K562 (cell line): ENCODE results near the gene OR7G3. TPM values are rescaled to one million over a fixed set of nuclear protein-coding genes. Genes with fewer than 3 reads are reported as not detected.
A peak's percentile ranks its signal among the peaks of the same experiment; 100 is the strongest.

ENCODE experiments used
- ATAC-seq: fragments of 200-7000 bp; cut with Tn5 transposase; 3 replicates; pipeline ENCODE4 v1.9.1; 2020; ENCODE audit warnings: moderate library complexity
- BruUV-seq: library from RNA; stranded (reverse); fragments of 400-500 nt; replicated peaks from 2 replicates; lab custom pipeline; 2021; lab: Mats Ljungman, UMichigan
- CTCF ChIA-PET: fragments of 300-600 bp; formaldehyde crosslinking; extraction: SDS; loops from one replicate; lab custom pipeline; 2021; ENCODE audit warnings: low intra/inter-chr PET ratio; lab: Yijun Ruan, JAX
- POLR2A ChIA-PET: fragments of 300-600, 350-650 bp; sonication (Branson Sonifier 250); formaldehyde crosslinking; extraction: SDS; loops from one replicate; lab custom pipeline; 2021; ENCODE audit warnings: antibody characterized with exemption, inconsistent platforms; lab: Yijun Ruan, JAX
- DNase-seq, 4 experiments: peaks; one replicate each; pipeline versions ENCODE4 v3.0.0 to v3.0.0-alpha.2; 2011 to 2018; ENCODE audit warnings: low spot score in 3 of 4, mixed read lengths in 3 of 4; ENCODE audit errors: extremely low read depth in 1 of 4
- FAIRE-seq: peaks from 2 replicates; lab custom pipeline; 2011; peaks lifted over from hg19 to GRCh38; lab: Jason Lieb, UNC
- H2AFZ ChIP-seq: 2 replicates; pipeline ENCODE4 v1.6.0; 2011; ENCODE audit warnings: low read depth, low read length, control low read depth, inconsistent platforms
- H3K27ac ChIP-seq: fragments of 200-600 bp; 3 replicates; pipeline ENCODE4 v1.8.0; 2011; ENCODE audit warnings: low read depth, mild to moderate bottlenecking, control low read depth, inconsistent platforms, low read length, moderate library complexity, mixed read lengths; ENCODE audit errors: extremely low read depth
- H3K27me3 ChIP-seq, 2 experiments: fragments of 300-600 bp in 1 of 2; 2 replicates in 1 of 2; 3 replicates in 1 of 2; pipeline versions ENCODE4 v1.6.0 to v1.8.0; 2011; ENCODE audit warnings: inconsistent platforms in 2 of 2, low read length in 2 of 2, mild to moderate bottlenecking in 1 of 2, mixed read lengths in 1 of 2, moderate library complexity in 1 of 2; ENCODE audit not compliant: control insufficient read depth in 2 of 2, insufficient read depth in 2 of 2
- H3K36me3 ChIP-seq: fragments of 300-600 bp; 3 replicates; pipeline ENCODE4 v1.8.0; 2011; ENCODE audit warnings: mild to moderate bottlenecking, low read length, inconsistent platforms; ENCODE audit not compliant: control insufficient read depth, insufficient read depth
- H3K4me1 ChIP-seq, 2 experiments: fragments of 200-600 bp in 1 of 2; replicated peaks in 1 of 2; 2 replicates in 1 of 2; 3 replicates in 1 of 2; pipeline versions ENCODE4 v1.5.1 to v1.8.0; 2011; ENCODE audit warnings: inconsistent platforms in 2 of 2, low read length in 2 of 2, mild to moderate bottlenecking in 1 of 2, mixed read lengths in 1 of 2, moderate library complexity in 1 of 2; ENCODE audit not compliant: control insufficient read depth in 2 of 2, insufficient read depth in 2 of 2
- H3K4me2 ChIP-seq: 2 replicates; pipeline ENCODE4 v1.6.1; 2011; ENCODE audit warnings: low read length, control low read depth, inconsistent platforms, mixed read lengths; ENCODE audit not compliant: insufficient read depth
- H3K4me3 ChIP-seq: fragments of 200-600 bp; sonication (generic), shearing (Covaris generic); 2 replicates; pipeline ENCODE4 v1.5.1; 2016; ENCODE audit warnings: control low read depth, inconsistent platforms
- H3K79me2 ChIP-seq: fragments of 200-600 bp; 3 replicates; pipeline ENCODE4 v1.8.0; 2011; ENCODE audit warnings: low read length, inconsistent platforms; ENCODE audit not compliant: control insufficient read depth, insufficient read depth
- H3K9ac ChIP-seq, 2 experiments: 2 replicates each; pipeline versions ENCODE4 v1.6.0 to v1.6.1; 2011; ENCODE audit warnings: low read depth in 2 of 2, low read length in 2 of 2, control low read depth in 1 of 2, inconsistent platforms in 1 of 2, mild to moderate bottlenecking in 1 of 2, mixed read lengths in 1 of 2; ENCODE audit not compliant: insufficient read depth in 1 of 2
- H3K9me1 ChIP-seq: one replicate; pipeline ENCODE4 v1.6.0; 2011; ENCODE audit warnings: inconsistent platforms, mild to moderate bottlenecking, low read length, moderate library complexity; ENCODE audit not compliant: control insufficient read depth, insufficient read depth
- H3K9me3 ChIP-seq: replicated peaks from 2 replicates; pipeline ENCODE4 v1.5.1; 2011; ENCODE audit warnings: low read depth, low read length, inconsistent platforms; ENCODE audit not compliant: control insufficient read depth, insufficient read depth
- H4K20me1 ChIP-seq: replicated peaks from 2 replicates; pipeline ENCODE4 v1.6.1; 2011; ENCODE audit warnings: low read length, inconsistent platforms, mixed read lengths; ENCODE audit not compliant: control insufficient read depth, insufficient read depth
- ARID3B ChIP-seq: fragments of 250-450 bp; sonication (Bioruptor Pico); IDR thresholded peaks from 2 replicates; pipeline ENCODE4 v1.4.0; 2020; ENCODE audit warnings: borderline replicate concordance
- CBFA2T3 ChIP-seq: fragments of 450-650 bp; IDR thresholded peaks from 2 replicates; pipeline ENCODE4 v1.6.1; 2017
- DPF2 ChIP-seq: fragments of 450-650 bp; IDR thresholded peaks from 2 replicates; pipeline ENCODE4 v1.6.1; 2016
- E2F5 ChIP-seq: sonication (generic); formaldehyde crosslinking; IDR thresholded peaks from 2 replicates; pipeline ENCODE4 v1.8.0; 2022; ENCODE audit warnings: mild to moderate bottlenecking, missing genetic modification reagents
- ELK3 ChIP-seq: fragments of 450-650 bp; formaldehyde crosslinking; IDR thresholded peaks from 2 replicates; pipeline ENCODE4 v1.4.0; 2020; ENCODE audit warnings: mild to moderate bottlenecking
- GATA2 ChIP-seq: sonication (generic); formaldehyde crosslinking; IDR thresholded peaks from 2 replicates; pipeline ENCODE4 v1.4.0; 2020; ENCODE audit warnings: mild to moderate bottlenecking, missing genetic modification reagents
- LEF1 ChIP-seq: fragments of 450-650 bp; IDR thresholded peaks from 2 replicates; pipeline ENCODE4 v1.6.1; 2016; ENCODE audit warnings: mild to moderate bottlenecking
- NFIX ChIP-seq: fragments of 250-450 bp; sonication (Bioruptor Pico); IDR thresholded peaks from 2 replicates; pipeline ENCODE4 v1.4.0; 2020; ENCODE audit warnings: low read depth, mild to moderate bottlenecking, moderate library complexity
- POLR2AphosphoS5 ChIP-seq: IDR thresholded peaks from 2 replicates; pipeline ENCODE4 v1.6.1; 2011; ENCODE audit warnings: mild to moderate bottlenecking, low read depth, low read length, moderate library complexity; ENCODE audit not compliant: control insufficient read depth, insufficient read depth
- RFX1 ChIP-seq: fragments of 450-650 bp; IDR thresholded peaks from 2 replicates; pipeline ENCODE4 v1.6.1; 2016; ENCODE audit warnings: mild to moderate bottlenecking, moderate library complexity
- SRSF1 ChIP-seq: fragments of 200-400 bp; formaldehyde crosslinking; IDR thresholded peaks from 2 replicates; pipeline ENCODE4 v1.6.1; 2017; ENCODE audit warnings: mild to moderate bottlenecking, low read depth, low read length, moderate library complexity
- STAT5A ChIP-seq: IDR thresholded peaks from 2 replicates; pipeline ENCODE4 v1.6.1; 2012; ENCODE audit warnings: low read length, inconsistent platforms, borderline replicate concordance
- VEZF1 ChIP-seq: fragments of 200-800 bp; sonication (Bioruptor generic); IDR thresholded peaks from 2 replicates; pipeline ENCODE4 v1.6.1; 2017; ENCODE audit warnings: missing genetic modification characterization, missing compliant biosample characterization
- ZBTB33 ChIP-seq: sonication (generic); formaldehyde crosslinking; IDR thresholded peaks from 2 replicates; pipeline ENCODE4 v1.8.1; 2023; ENCODE audit warnings: mild to moderate bottlenecking, missing genetic modification reagents
- ZBTB8A ChIP-seq: fragments of 450-650 bp; IDR thresholded peaks from 2 replicates; pipeline ENCODE4 v1.6.1; 2018; ENCODE audit warnings: mild to moderate bottlenecking, moderate library complexity; ENCODE audit not compliant: partially characterized antibody
- ZNF121 ChIP-seq: sonication (generic); formaldehyde crosslinking; conservative IDR thresholded peaks from 2 replicates; pipeline ENCODE4 v1.8.0; 2022; ENCODE audit warnings: missing genetic modification reagents
- WGBS: fragments of 100-300 bp; shearing (Covaris generic); methylation state at CpG from one replicate; pipeline ENCODE4 v1.1.6; 2016; ENCODE audit warnings: low coverage, mixed read lengths; ENCODE audit not compliant: insufficient coverage; ENCODE audit errors: missing lambda C conversion rate; 5-methylcytosine and 5-hydroxymethylcytosine counted together
- in situ Hi-C: fragments of 300-500 bp; cut with MboI; formaldehyde crosslinking; loops from 4 replicates; pipeline ENCODE4 v1.15.0; 2018; ENCODE audit warnings: inconsistent platforms, mixed read lengths
- intact Hi-C: fragments of 100-400 bp; cut with micrococcal nuclease; formaldehyde crosslinking; loops from 2 replicates; pipeline ENCODE4 v1.14.2; 2022
- polyA plus RNA-seq, 8 experiments: library from polyadenylated mRNA; depleted of rRNA in 4 of 8; stranded (reverse) in 5 of 8; unstranded in 3 of 8; fragments of >200 nt; fragmentation: Nextera tagmentation in 2 of 8; fragmentation: Illumina TruSeq in 1 of 8; extraction: Ambion mirVana in 2 of 8; extraction: Trizol in 1 of 8; gene quantifications; 2 replicates each; pipeline versions ENCODE4 v1.2.1 to v1.2.3, GENCODE V29; 2011 to 2014; ENCODE audit warnings: inconsistent platforms in 1 of 8, missing spikeins in 1 of 8
- total RNA-seq, 7 experiments: library from RNA; depleted of rRNA in 6 of 7; stranded (reverse); fragments of >200 nt in 6 of 7; fragmentation: Illumina TruSeq in 2 of 7; extraction: Trizol in 2 of 7; gene quantifications; 2 replicates each; pipeline versions ENCODE4 v1.2.1 to v1.2.3, GENCODE V29; 2011 to 2021; ENCODE audit warnings: low replicate concordance in 1 of 7

Gene OR7G3
- total and polyA plus RNA-seq, 9 of the 15 experiments (the other 6 are each of a cell fraction or from before 2014, with no cell fraction given), result not detected

GRCh38 chr19:9115307-9115813 lies 11.4 kb downstream of the OR7G3 start, which contains the start of gene OR7G1:
Gene OR7G1 (minus strand): TSS chr19:9115763. CDS start chr19:9115763, 0 bp downstream.
- peak within 1 kb of the TSS; percentile 75 for H2AFZ ChIP-seq
- no peaks in the 10 kb centered on the region for H3K79me2 ChIP-seq
- H3K4me3 ChIP-seq, result peak within 1 kb of the TSS; percentile 2; the same call in 1 of the 2 replicates
- ChIA-PET POLR2A (interaction anchor here (0.6 kb wide), 1 partner anchor 45 kb away, joined by 3 read pairs; no protein-coding TSS in a partner anchor), CTCF (no interaction called here)
- no peaks in the 10 kb centered on the region for H3K36me3 ChIP-seq
- intact Hi-C loops, result no loop called here
- in situ Hi-C loops, result no loop called here
- WGBS, result 14% methylated on average over 2 of the region's 2 CpGs
- H3K27ac ChIP-seq, result no peak within 1 kb of the TSS
- ATAC-seq, result peak; percentile 74
- peak; percentile 77 for FAIRE-seq
- H3K4me2 ChIP-seq, result peak within 1 kb of the TSS; percentile 40
- H4K20me1 ChIP-seq, result no peaks in the 10 kb centered on the region
- peak in 1 of 4 experiments; percentile 20 for DNase-seq
- no peak within 1 kb of the TSS; a peak in 1 of 4 replicates for H3K9ac ChIP-seq
- H3K27me3 ChIP-seq, result no peaks in the 10 kb centered on the region
- peaks cover 11 to 12% of the 10 kb centered on the region in 2 experiments; a peak in 3 of 5 replicates for H3K4me1 ChIP-seq
- H3K9me1 ChIP-seq, result no peaks in the 10 kb centered on the region
- no peaks in the 10 kb centered on the region for H3K9me3 ChIP-seq
- BruUV-seq, result no TSS peak
- TF ChIP-seq GATA2 (peak; percentile 16; the same call in 1 of the 2 replicates), NFIX (CRISPR knock-in tag) (no peak), CBFA2T3 (peak; percentile 75), VEZF1 (CRISPR knock-in tag) (no peak), DPF2 (peak; percentile 23; the same call in 1 of the 2 replicates), ZBTB8A (no peak), RFX1 (no peak), ZBTB33 (CRISPR knock-in tag) (no peak), POLR2AphosphoS5 (0 out of 2 replicates have a peak, but pooled peaks have one; percentile 20), STAT5A (peak; percentile 33; the same call in 1 of the 2 replicates), ELK3 (CRISPR knock-in tag) (no peak), E2F5 (no peak), LEF1 (no peak), SRSF1 (no peak), ZNF121 (no peak), ARID3B (CRISPR knock-in tag) (no peak)
